NK-92 (cell line): Measurements from ENCODE around the gene SIM1.
"Not testable (repeated sequence)": the region's sequence is repeated elsewhere in the genome, so short reads cannot be mapped to it uniquely, and the experiment has no call there.

Experiments
- DNase-seq: peaks from one replicate; lab custom pipeline; 2025; ENCODE audit not compliant: unreplicated experiment; lab: John Stamatoyannopoulos, UW

The SIM1 gene

GRCh38 chr6:100354736-100355641, 109.7 kb downstream of the SIM1 start:
- not testable (repeated sequence) for DNase-seq

- no peak for DNase-seq
Observed at GRCh38 chr6:100353276-100354015, 111.3 kb downstream of the SIM1 start.

GRCh38 chr6:100350139-100350538, 114.6 kb downstream of the SIM1 start:
- DNase-seq = no peak

GRCh38 chr6:100349366-100349765, 115.4 kb downstream of the SIM1 start:
- DNase-seq = no peak

- no peak for DNase-seq
Observed at GRCh38 chr6:100347901-100348550, 116.7 kb downstream of the SIM1 start.

- DNase-seq = no peak
Observed at GRCh38 chr6:100346828-100347227, 117.9 kb downstream of the SIM1 start.

GRCh38 chr6:100346203-100346602, 118.5 kb downstream of the SIM1 start:
- no peak for DNase-seq

GRCh38 chr6:100344761-100345160, 120.0 kb downstream of the SIM1 start:
- no peak for DNase-seq

- DNase-seq = no peak
Observed at GRCh38 chr6:100344321-100344720, 120.4 kb downstream of the SIM1 start.

GRCh38 chr6:100343316-100344077, 121.2 kb downstream of the SIM1 start:
- DNase-seq = no peak

GRCh38 chr6:100342830-100343229, 121.9 kb downstream of the SIM1 start:
- DNase-seq = no peak

GRCh38 chr6:100339574-100340255, 125.0 kb downstream of the SIM1 start:
- DNase-seq = no peak

- DNase-seq = no peak
Observed at GRCh38 chr6:100338090-100338489, 126.6 kb downstream of the SIM1 start.

- DNase-seq = no peak
Observed at GRCh38 chr6:100336876-100337275, 127.8 kb downstream of the SIM1 start.

- DNase-seq = no peak
Observed at GRCh38 chr6:100335991-100336390, 128.7 kb downstream of the SIM1 start.
